BE2C (cell line): ENCODE results near the gene CACNA1D.

ENCODE experiments used
- DNase-seq: peaks from one replicate; pipeline ENCODE4 v3.0.0-alpha.2; 2020
- H3K27me3 ChIP-seq: fragments of 250-450 bp; sonication (Bioruptor Pico); 2 replicates; pipeline ENCODE4 v1.5.1; 2020; ENCODE audit warnings: mild to moderate bottlenecking
- H3K36me3 ChIP-seq: fragments of 250-450 bp; sonication (Bioruptor Pico); 2 replicates; pipeline ENCODE4 v1.5.1; 2020; ENCODE audit warnings: mild to moderate bottlenecking
- H3K4me1 ChIP-seq: fragments of 250-450 bp; sonication (Bioruptor Pico); 2 replicates; pipeline ENCODE4 v1.5.1; 2020
- H3K4me3 ChIP-seq: 2 replicates; pipeline ENCODE4 v1.5.1; 2011; ENCODE audit warnings: low read depth, low read length
- H3K9me3 ChIP-seq: fragments of 250-450 bp; sonication (Bioruptor Pico); 2 replicates; pipeline ENCODE4 v1.5.1; 2020
- CTCF ChIP-seq: IDR thresholded peaks from 2 replicates; pipeline ENCODE4 v1.5.1; 2012; ENCODE audit warnings: mild to moderate bottlenecking, low read depth, low read length

The CACNA1D gene

GRCh38 chr3:53842436-53843194 lies 348.2 kb downstream of the CACNA1D start:
- Histone ChIP-seq H3K9me3 (no peaks in the 10 kb centered on the region), H3K4me3 (no peak overlapping the region), H3K27me3 (peaks cover 21% of the 10 kb centered on the region), H3K4me1 (no peaks in the 10 kb centered on the region), H3K36me3 (no peaks in the 10 kb centered on the region)
- TF ChIP-seq CTCF = no peak
- no peak for DNase-seq

- no peak for DNase-seq
- no peak overlapping the region for H3K4me3 ChIP-seq
- no peaks in the 10 kb centered on the region for H3K4me1 ChIP-seq
These were observed 349.1 kb downstream of the CACNA1D start for GRCh38 chr3:53843195-53844177.

GRCh38 chr3:53844262-53845102 lies 350.1 kb downstream of the CACNA1D start:
- DNase-seq = no peak
- no peak for TF ChIP-seq CTCF
- peaks cover 21% of the 10 kb centered on the region for H3K27me3 ChIP-seq
- no peak overlapping the region for H3K4me3 ChIP-seq
- no peaks in the 10 kb centered on the region for H3K36me3 ChIP-seq
- no peaks in the 10 kb centered on the region for H3K4me1 ChIP-seq
- no peaks in the 10 kb centered on the region for H3K9me3 ChIP-seq

More at GRCh38 chr3:53843195-53844177, 349.1 kb downstream of the CACNA1D start:
- no peak for TF ChIP-seq CTCF
- Histone ChIP-seq H3K36me3 (no peaks in the 10 kb centered on the region), H3K27me3 (peaks cover 21% of the 10 kb centered on the region), H3K9me3 (no peaks in the 10 kb centered on the region)

GRCh38 chr3:53845103-53845880 lies 350.9 kb downstream of the CACNA1D start:
- no peaks in the 10 kb centered on the region for H3K4me1 ChIP-seq
- no peak for TF ChIP-seq CTCF
- DNase-seq = no peak

GRCh38 chr3:53845881-53846133 lies 351.4 kb downstream of the CACNA1D start:
- no peak for TF ChIP-seq CTCF
- Histone ChIP-seq H3K4me1 (no peaks in the 10 kb centered on the region), H3K4me3 (no peak overlapping the region), H3K36me3 (no peaks in the 10 kb centered on the region), H3K9me3 (no peaks in the 10 kb centered on the region), H3K27me3 (peaks cover 21% of the 10 kb centered on the region)
- DNase-seq = no peak

More at GRCh38 chr3:53845103-53845880, 350.9 kb downstream of the CACNA1D start:
- Histone ChIP-seq H3K4me3 (no peak overlapping the region), H3K9me3 (no peaks in the 10 kb centered on the region), H3K36me3 (no peaks in the 10 kb centered on the region), H3K27me3 (peaks cover 21% of the 10 kb centered on the region)
